WI38 (cell line): ENCODE data around the gene TMEM91.

Experiments
- H3K4me3 ChIP-seq: 2 replicates; pipeline ENCODE4 v1.5.1; 2011; ENCODE audit warnings: low read depth, mild to moderate bottlenecking, control low read depth, low read length
- TF ChIP-seq, protein P1 (sequence below): IDR thresholded peaks from 2 replicates; pipeline ENCODE4 v1.5.1; 2012; ENCODE audit warnings: low read depth, mild to moderate bottlenecking, control low read depth, low read length

TMEM91 gene

GRCh38 chr19:41415154-41415571, 38.8 kb downstream of the TMEM91 start:
- H3K4me3 ChIP-seq, result no peak overlapping the region
- TF ChIP-seq, protein P1, sequence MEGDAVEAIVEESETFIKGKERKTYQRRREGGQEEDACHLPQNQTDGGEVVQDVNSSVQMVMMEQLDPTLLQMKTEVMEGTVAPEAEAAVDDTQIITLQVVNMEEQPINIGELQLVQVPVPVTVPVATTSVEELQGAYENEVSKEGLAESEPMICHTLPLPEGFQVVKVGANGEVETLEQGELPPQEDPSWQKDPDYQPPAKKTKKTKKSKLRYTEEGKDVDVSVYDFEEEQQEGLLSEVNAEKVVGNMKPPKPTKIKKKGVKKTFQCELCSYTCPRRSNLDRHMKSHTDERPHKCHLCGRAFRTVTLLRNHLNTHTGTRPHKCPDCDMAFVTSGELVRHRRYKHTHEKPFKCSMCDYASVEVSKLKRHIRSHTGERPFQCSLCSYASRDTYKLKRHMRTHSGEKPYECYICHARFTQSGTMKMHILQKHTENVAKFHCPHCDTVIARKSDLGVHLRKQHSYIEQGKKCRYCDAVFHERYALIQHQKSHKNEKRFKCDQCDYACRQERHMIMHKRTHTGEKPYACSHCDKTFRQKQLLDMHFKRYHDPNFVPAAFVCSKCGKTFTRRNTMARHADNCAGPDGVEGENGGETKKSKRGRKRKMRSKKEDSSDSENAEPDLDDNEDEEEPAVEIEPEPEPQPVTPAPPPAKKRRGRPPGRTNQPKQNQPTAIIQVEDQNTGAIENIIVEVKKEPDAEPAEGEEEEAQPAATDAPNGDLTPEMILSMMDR, result no peak

GRCh38 chr19:41416194-41416674, 39.9 kb downstream of the TMEM91 start:
- H3K4me3 ChIP-seq, result no peak overlapping the region
- TF ChIP-seq, protein P1, result no peak

DNA sequence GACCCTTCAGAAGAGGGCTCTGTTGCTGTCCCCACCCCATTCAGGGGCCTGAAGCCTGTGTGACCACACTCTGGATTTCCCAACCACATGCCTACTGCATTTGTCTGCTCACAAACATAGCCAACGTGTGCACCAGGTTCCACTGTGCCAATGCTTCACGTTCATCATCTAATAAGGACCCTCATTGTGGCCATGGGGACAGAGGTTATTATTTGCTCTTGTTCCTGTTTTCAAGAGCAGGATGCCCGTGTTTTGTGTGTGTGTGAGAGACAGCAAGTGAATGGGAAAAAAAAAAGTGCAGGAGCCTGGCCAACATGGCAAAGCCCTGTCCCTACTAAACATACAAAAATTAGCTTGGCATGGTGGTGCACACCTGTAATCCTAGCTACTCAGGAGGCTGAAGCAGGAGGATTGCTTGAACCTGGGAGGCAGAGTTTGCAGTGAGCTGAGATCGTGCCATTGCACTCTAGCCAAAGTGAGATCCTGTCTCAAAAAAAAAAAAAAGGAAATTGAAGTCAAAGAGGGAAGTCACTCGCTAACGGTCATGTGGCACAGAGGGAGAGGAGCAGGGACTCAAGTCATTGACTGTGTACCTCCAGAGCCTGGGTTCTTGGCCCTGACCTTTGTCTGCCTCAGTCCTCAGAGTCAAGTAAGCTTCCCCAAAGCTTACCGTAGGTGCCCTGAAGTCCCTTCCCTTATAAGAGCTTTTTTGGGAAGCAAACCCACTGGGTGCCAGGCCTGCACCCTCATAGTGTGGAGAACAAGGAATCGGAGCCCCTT, 44.0 kb downstream of the TMEM91 start:
- TF ChIP-seq, protein P1, result no peak
- no peak overlapping the region for H3K4me3 ChIP-seq

GRCh38 chr19:41421314-41421713, 45.0 kb downstream of the TMEM91 start:
- TF ChIP-seq, protein P1, result no peak

DNA sequence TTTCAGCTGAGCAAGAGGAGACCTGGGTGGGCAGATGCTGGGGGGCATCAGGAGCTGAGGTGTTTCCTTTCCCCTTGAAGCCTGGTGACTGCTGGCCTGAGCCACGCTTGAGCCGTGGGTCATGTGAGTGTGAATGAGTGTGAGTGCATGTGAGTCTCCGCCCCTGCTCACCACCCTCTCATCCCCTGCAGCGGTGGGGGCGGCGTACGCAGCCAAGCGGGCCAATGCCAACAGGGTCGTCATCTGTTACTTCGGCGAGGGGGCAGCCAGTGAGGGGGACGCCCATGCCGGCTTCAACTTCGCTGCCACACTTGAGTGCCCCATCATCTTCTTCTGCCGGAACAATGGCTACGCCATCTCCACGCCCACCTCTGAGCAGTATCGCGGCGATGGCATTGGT, 45.6 kb downstream of the TMEM91 start:
- no peak overlapping the region for H3K4me3 ChIP-seq
- TF ChIP-seq, protein P1, result no peak

More at GRCh38 chr19:41421314-41421713, 45.0 kb downstream of the TMEM91 start:
- H3K4me3 ChIP-seq, result no peak overlapping the region

GRCh38 chr19:41422456-41422855, 46.1 kb downstream of the TMEM91 start:
- TF ChIP-seq, protein P1, result no peak
- no peak overlapping the region for H3K4me3 ChIP-seq

GRCh38 chr19:41422955-41423354, 46.6 kb downstream of the TMEM91 start:
- TF ChIP-seq, protein P1, result no peak
- no peak overlapping the region for H3K4me3 ChIP-seq
